ENCODE results near the gene ESAM.

The ESAM gene

DNA sequence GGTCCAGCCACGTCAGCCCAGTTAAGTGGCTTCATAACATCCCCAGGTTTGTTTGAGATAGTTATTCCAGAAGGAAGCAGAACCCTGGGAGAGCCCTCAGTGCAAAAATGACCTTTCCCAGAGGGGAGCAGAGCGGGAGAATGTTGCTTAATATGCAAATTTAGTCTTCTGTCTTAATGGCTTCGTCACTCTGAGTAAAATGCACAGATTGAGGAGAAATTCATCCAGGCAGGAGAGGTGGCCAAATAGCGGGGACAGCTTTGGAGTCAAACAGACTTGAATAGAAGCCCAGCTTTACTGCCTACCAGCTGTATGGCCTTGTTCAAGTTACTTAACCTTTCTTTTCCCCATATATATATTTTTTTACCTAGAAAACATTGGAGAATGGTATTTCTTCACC, 34.6 kb downstream of the ESAM start:
- no peak for DNase-seq

- no peak for DNase-seq
These were observed 36.4 kb downstream of the ESAM start for GRCh38 chr11:124725719-124726105.

DNA sequence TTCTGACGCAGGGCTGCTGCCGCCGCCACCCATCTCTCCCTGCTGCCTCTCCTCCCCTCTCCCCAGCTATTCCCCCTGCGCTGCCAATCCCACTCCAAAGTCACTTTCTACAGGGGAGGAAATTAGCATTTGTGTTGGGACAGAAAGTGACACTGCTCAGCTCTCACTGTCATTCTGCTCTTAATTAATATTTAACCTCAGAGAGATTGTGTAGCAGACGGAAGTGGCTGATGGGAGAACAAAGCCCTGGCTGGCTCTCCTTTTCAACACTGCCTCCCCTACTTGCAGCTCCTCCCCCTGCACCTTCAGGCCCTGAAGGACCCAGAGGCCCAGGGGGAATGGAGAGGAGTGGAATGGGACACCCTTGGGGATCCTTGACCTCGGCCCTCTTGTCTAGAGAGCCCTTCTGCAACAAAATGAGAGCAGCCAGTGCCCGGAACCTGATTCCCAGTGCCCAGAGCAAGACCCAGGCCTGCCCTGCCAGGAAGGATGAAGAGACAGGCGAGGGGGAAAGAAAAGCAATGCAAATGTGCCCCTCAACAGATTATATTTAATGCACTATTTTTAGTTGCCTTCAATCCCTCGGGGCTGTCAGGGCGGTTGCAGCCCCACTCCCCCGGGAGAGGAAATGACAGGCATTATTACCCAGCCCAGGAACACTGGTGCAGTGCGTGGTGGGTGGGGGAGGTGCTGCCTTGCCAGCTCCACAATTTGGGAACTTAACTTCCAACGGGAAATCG, 36.9 kb downstream of the ESAM start:
- no peak for DNase-seq

DNA sequence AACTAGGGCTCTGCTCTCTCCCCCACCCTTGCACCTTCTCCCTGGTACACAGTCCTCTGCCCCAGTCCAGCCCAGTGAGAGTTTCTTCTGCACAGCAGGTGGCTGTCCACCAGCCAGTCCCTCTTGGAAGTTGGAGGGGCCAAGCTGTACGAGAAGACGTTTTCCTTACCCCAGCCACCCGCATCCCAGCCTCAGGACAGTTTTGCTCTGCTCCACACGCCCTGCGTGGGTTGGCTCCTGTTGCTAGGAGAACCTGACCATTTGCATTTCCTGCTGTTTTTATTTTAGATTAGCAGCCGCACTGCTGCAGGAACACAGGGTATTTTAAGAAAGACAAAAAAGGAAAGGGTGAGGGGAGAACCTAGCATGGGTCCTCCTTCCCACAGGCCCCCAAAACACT, 39.9 kb downstream of the ESAM start:
- DNase-seq: no peak

DNA sequence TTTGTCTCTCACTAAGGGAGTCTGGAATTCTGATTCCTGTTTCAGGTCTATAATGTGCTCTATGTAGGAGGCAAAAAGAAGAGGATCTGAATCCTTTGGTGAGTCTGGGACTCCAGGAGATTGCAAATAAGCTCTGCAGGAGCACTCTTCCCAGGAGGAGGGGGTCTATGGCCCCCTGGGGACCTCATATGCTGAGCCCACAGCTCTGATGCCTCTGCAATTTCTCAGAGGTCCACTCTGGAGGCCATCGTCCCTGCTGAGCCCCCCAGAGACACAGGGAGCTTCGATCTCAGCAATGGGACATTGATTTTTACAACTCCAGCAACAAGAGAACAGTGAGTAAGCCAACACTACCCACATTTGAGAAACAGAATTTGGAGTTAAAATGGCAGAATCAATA, 42.6 kb downstream of the ESAM start:
- DNase-seq: no peak

DNA sequence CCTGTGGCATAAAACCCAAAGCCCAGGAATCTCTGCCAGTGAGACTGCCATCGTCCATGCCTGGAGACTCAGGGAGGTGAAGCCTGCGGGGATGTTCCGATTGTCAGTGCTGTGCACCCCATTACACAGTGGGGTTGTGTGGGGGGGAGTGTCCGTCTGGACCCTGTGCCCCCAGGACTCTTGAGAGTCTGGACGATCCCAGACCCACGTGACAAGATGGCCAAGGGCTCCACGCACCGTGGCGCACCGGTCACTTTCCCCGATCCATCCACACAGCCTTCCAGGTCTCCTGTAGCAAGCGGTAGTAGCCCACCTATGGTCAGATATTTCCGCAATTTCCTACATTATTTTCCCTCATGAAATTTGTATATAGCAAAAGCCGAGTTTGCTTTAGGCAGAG, 43.3 kb downstream of the ESAM start:
- DNase-seq: no peak

- DNase-seq: peak; percentile 29
These were observed 44.1 kb downstream of the ESAM start for GRCh38 chr11:124717786-124718651.

GRCh38 chr11:124717421-124717785, 44.7 kb downstream of the ESAM start:
- no peak for DNase-seq

- DNase-seq: no peak
These were observed 45.5 kb downstream of the ESAM start for GRCh38 chr11:124716591-124716990.

DNA sequence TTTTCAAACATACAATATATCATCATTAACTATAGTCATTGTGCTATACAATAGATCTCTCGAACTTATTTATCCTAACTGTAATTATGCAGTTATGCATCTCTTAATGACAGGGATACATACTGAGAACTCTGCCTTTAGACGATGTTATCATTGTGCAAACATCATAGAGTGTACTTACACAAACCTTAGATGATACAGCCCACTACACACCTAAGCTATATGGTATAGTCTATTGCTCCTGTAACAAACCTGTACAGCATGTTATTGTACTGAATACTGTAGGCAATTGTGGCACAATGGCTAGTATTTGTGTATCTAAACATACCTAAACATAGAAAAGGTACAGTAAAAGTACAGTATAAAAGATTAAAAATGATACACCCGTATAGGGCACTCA, 49.7 kb downstream of the ESAM start:
- DNase-seq: no peak

GRCh38 chr11:124707829-124708228, 54.3 kb downstream of the ESAM start:
- no peak for DNase-seq

All from activated T-cell treated with anti-CD3 and anti-CD28 coated beads, Interleukin-2, amount 50 U/mL, for 1 hour (primary cell).